ENCODE results near the gene PYROXD2.

PYROXD2 gene

GRCh38 chr10:98339799-98340198 lies 75.2 kb downstream of the PYROXD2 start:
- H3K36me3 ChIP-seq (ENCODE audit: control insufficient read depth, insufficient read depth, low read length) = no peaks in the 10 kb centered on the region
- H3K79me2 ChIP-seq = no peaks in the 10 kb centered on the region
- H3K4me1 ChIP-seq = no peaks in the 10 kb centered on the region
- H3K27me3 ChIP-seq (ENCODE audit: control insufficient read depth, insufficient read depth, low read length) = no peaks in the 10 kb centered on the region
- TF ChIP-seq CTCF (IDR thresholded peaks at IDR 0.05) = no peak
- no peak overlapping the region for H2AFZ ChIP-seq
- H3K4me2 ChIP-seq (ENCODE audit: low read length) = no peak overlapping the region
- H3K27ac ChIP-seq = no peak overlapping the region
- H3K9me3 ChIP-seq (ENCODE audit: control insufficient read depth, low read length) = no peaks in the 10 kb centered on the region
- H3K9ac ChIP-seq = no peak overlapping the region
- no peak overlapping the region for H3K4me3 ChIP-seq (ENCODE audit: low read depth, low read length)

- no peaks in the 10 kb centered on the region for H3K27me3 ChIP-seq (ENCODE audit: control insufficient read depth, insufficient read depth, low read length)
- no peaks in the 10 kb centered on the region for H3K79me2 ChIP-seq
- H3K36me3 ChIP-seq (ENCODE audit: control insufficient read depth, insufficient read depth, low read length) = no peaks in the 10 kb centered on the region
- H3K9me3 ChIP-seq (ENCODE audit: control insufficient read depth, low read length) = no peaks in the 10 kb centered on the region
- no peak overlapping the region for H2AFZ ChIP-seq
- H3K4me3 ChIP-seq (ENCODE audit: low read depth, low read length) = no peak overlapping the region
- H3K4me2 ChIP-seq (ENCODE audit: low read length) = no peak overlapping the region
- no peak overlapping the region for H3K9ac ChIP-seq
- no peaks in the 10 kb centered on the region for H3K4me1 ChIP-seq
- TF ChIP-seq CTCF (IDR thresholded peaks at IDR 0.05) = no peak
- H3K27ac ChIP-seq = no peak overlapping the region
Measured at GRCh38 chr10:98338896-98339295, 76.1 kb downstream of the PYROXD2 start.

GRCh38 chr10:98338318-98338717 lies 76.7 kb downstream of the PYROXD2 start:
- Histone ChIP-seq H3K4me1 (no peaks in the 10 kb centered on the region), H3K27me3 (ENCODE audit: control insufficient read depth, insufficient read depth, low read length) (no peaks in the 10 kb centered on the region), H2AFZ (no peak overlapping the region), H3K79me2 (no peaks in the 10 kb centered on the region), H3K9ac (no peak overlapping the region), H3K9me3 (ENCODE audit: control insufficient read depth, low read length) (no peaks in the 10 kb centered on the region), H3K27ac (no peak overlapping the region), H3K4me3 (ENCODE audit: low read depth, low read length) (no peak overlapping the region), H3K4me2 (ENCODE audit: low read length) (no peak overlapping the region), H3K36me3 (ENCODE audit: control insufficient read depth, insufficient read depth, low read length) (no peaks in the 10 kb centered on the region)
- no peak for TF ChIP-seq CTCF (IDR thresholded peaks at IDR 0.05)

GRCh38 chr10:98337484-98337883 lies 77.5 kb downstream of the PYROXD2 start:
- no peaks in the 10 kb centered on the region for H3K4me1 ChIP-seq
- H3K4me3 ChIP-seq (ENCODE audit: low read depth, low read length) = no peak overlapping the region
- no peak overlapping the region for H3K9ac ChIP-seq
- H3K36me3 ChIP-seq (ENCODE audit: control insufficient read depth, insufficient read depth, low read length) = no peaks in the 10 kb centered on the region
- no peak overlapping the region for H3K27ac ChIP-seq
- no peaks in the 10 kb centered on the region for H3K79me2 ChIP-seq
- TF ChIP-seq CTCF (IDR thresholded peaks at IDR 0.05) = no peak
- no peaks in the 10 kb centered on the region for H3K27me3 ChIP-seq (ENCODE audit: control insufficient read depth, insufficient read depth, low read length)
- H3K4me2 ChIP-seq (ENCODE audit: low read length) = no peak overlapping the region
- no peaks in the 10 kb centered on the region for H3K9me3 ChIP-seq (ENCODE audit: control insufficient read depth, low read length)
- no peak overlapping the region for H2AFZ ChIP-seq
